Activated T-cell treated with anti-CD3 and anti-CD28 coated beads, Interleukin-2, amount 50 U/mL, for 4 hours (primary cell): ENCODE data around the gene KCNJ13. TPM values are rescaled to one million over a fixed set of nuclear protein-coding genes. Genes with fewer than 3 reads are reported as not detected.

Source experiments
- ATAC-seq, 2 donors: fragments of 200-7000 bp; cut with Tn5 transposase; one replicate each; pipeline ENCODE4 v1.10.0; 2021
- DNase-seq: peaks from one replicate; pipeline ENCODE4 v3.0.0-alpha.2; 2020
- H3K27me3 Mint-ChIP-seq: one replicate; pipeline ENCODE4 v1.8.0; 2021; ENCODE audit warnings: low read depth, mixed read lengths
- H3K36me3 Mint-ChIP-seq: one replicate; pipeline ENCODE4 v1.8.0; 2022; ENCODE audit warnings: mixed read lengths; ENCODE audit not compliant: insufficient read depth
- H3K4me1 Mint-ChIP-seq: one replicate; pipeline ENCODE4 v1.8.0; 2021; ENCODE audit warnings: low read depth, mixed read lengths
- H3K4me3 Mint-ChIP-seq: one replicate; pipeline ENCODE4 v1.8.0; 2021; ENCODE audit warnings: mild to moderate bottlenecking, moderate library complexity, mixed read lengths
- H3K9me3 Mint-ChIP-seq: one replicate; pipeline ENCODE4 v1.8.0; 2021; ENCODE audit warnings: mixed read lengths
- total RNA-seq, 3 donors: library from RNA; stranded (reverse); gene quantifications; one replicate each; pipeline ENCODE4 v1.2.1, GENCODE V29; 2021

The KCNJ13 gene
- total RNA-seq, 3 donors from 2014 or later, result not detected

GRCh38 chr2:232783278-232783677 is 6.9 kb upstream of the KCNJ13 start:
- no peak for DNase-seq
- peaks cover 5% of the 10 kb centered on the region for H3K4me1 Mint-ChIP-seq
- H3K4me3 Mint-ChIP-seq, result no peak overlapping the region
- ATAC-seq, result no peak
- H3K27me3 Mint-ChIP-seq, result no peaks in the 10 kb centered on the region
- no peaks in the 10 kb centered on the region for H3K9me3 Mint-ChIP-seq
- peaks cover 24% of the 10 kb centered on the region for H3K36me3 Mint-ChIP-seq

DNA sequence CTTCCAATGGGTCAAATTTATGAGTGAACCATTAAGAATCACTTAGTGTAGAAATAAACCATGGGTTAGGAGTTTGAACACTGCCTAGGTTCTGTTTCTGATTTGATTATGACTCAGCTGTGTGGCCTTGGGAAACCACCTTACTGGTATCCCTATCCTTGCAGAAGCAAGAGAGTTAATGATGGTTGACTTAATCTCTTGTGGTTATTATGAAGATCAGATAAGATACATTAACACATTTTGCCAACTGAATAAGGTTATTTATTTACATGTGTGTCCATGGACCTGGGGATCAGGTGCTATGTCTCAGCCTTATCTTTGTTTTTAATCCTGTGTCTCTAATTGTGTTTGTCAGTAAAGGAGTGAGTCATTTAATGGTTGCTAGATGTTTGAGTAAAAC is 5.4 kb upstream of the KCNJ13 start:
- no peaks in the 10 kb centered on the region for H3K27me3 Mint-ChIP-seq
- no peak overlapping the region for H3K4me3 Mint-ChIP-seq
- no peaks in the 10 kb centered on the region for H3K9me3 Mint-ChIP-seq
- peaks cover 11% of the 10 kb centered on the region for H3K36me3 Mint-ChIP-seq
- ATAC-seq (peak; percentile 99 to 100), DNase-seq (no peak)
- peaks cover 5% of the 10 kb centered on the region for H3K4me1 Mint-ChIP-seq

- no peaks in the 10 kb centered on the region for H3K27me3 Mint-ChIP-seq
- ATAC-seq, result no peak
Observed at GRCh38 chr2:232779934-232780333, 3.6 kb upstream of the KCNJ13 start.

GRCh38 chr2:232779465-232779864 is 3.1 kb upstream of the KCNJ13 start:
- DNase-seq, result no peak
- Mint-ChIP-seq H3K9me3 (no peaks in the 10 kb centered on the region), H3K4me1 (peaks cover 7% of the 10 kb centered on the region), H3K4me3 (no peak overlapping the region), H3K27me3 (no peaks in the 10 kb centered on the region), H3K36me3 (peaks cover 12% of the 10 kb centered on the region)
- no peak for ATAC-seq

More at GRCh38 chr2:232779934-232780333, 3.6 kb upstream of the KCNJ13 start:
- no peak for DNase-seq
- Mint-ChIP-seq H3K4me1 (peaks cover 7% of the 10 kb centered on the region), H3K36me3 (peaks cover 14% of the 10 kb centered on the region), H3K9me3 (no peaks in the 10 kb centered on the region), H3K4me3 (no peak overlapping the region)

GRCh38 chr2:232777276-232777675 is 911 bp upstream of the KCNJ13 start:
- DNase-seq (no peak), ATAC-seq (no peak)
- no peaks in the 10 kb centered on the region for H3K27me3 Mint-ChIP-seq
- H3K36me3 Mint-ChIP-seq, result peaks cover 15% of the 10 kb centered on the region
- no peak overlapping the region for H3K4me3 Mint-ChIP-seq
- H3K4me1 Mint-ChIP-seq, result peaks cover 19% of the 10 kb centered on the region
- H3K9me3 Mint-ChIP-seq, result no peaks in the 10 kb centered on the region

DNA sequence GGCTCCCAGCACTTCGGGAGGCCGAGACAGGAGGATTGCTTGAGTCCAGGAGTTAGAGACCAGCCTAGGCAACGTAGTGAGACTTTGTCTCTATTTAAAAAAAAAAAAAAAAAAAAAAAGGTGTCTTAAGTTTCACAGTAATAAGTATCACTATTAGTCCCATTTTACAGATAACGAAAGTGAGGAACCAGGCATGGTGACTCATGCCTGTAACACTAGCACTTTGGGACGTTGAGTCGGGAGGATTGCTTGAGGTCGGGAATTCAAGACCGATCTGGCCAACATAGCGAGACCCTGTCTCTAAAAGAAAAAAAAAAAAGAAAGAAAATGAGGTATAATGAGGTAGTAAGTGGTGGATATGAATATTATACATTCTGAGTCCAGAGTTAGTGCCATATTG is 2.5 kb downstream of the KCNJ13 start:
- H3K36me3 Mint-ChIP-seq, result peaks cover 23% of the 10 kb centered on the region

GRCh38 chr2:232772531-232772930 is 3.8 kb downstream of the KCNJ13 start:
- ATAC-seq (peak in 1 of 2 donors; percentile 21), DNase-seq (no peak)
- H3K36me3 Mint-ChIP-seq, result peaks cover 31% of the 10 kb centered on the region
- no peak overlapping the region for H3K4me3 Mint-ChIP-seq
- no peaks in the 10 kb centered on the region for H3K27me3 Mint-ChIP-seq
- H3K9me3 Mint-ChIP-seq, result no peaks in the 10 kb centered on the region
- H3K4me1 Mint-ChIP-seq, result peaks cover 29% of the 10 kb centered on the region

More for the DNA sequence above, 2.5 kb downstream of the KCNJ13 start:
- Mint-ChIP-seq H3K27me3 (no peaks in the 10 kb centered on the region), H3K4me3 (no peak overlapping the region), H3K9me3 (no peaks in the 10 kb centered on the region), H3K4me1 (peaks cover 27% of the 10 kb centered on the region)
- no peak for ATAC-seq
- no peak for DNase-seq

DNA sequence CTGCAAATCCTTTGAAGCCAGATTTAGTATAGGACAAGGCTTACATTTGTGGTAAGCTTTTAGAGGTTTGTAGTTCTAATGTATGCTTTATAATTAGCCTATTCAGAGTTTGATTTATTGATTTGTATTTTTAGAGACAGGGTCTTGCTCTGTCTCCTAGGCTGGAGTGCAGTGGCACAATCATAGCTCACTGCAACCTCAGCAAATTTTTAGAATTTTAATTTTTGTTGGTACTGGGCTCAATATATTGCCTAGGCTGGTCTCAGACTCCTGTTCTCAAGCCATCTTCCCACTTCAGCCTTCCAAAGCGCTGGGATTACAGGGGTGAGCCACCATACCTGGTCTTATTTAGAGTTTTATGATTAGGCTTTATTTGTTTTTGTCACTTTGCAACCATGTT is 4.5 kb downstream of the KCNJ13 start:
- ATAC-seq, result no peak
- H3K36me3 Mint-ChIP-seq, result peaks cover 31% of the 10 kb centered on the region

DNA sequence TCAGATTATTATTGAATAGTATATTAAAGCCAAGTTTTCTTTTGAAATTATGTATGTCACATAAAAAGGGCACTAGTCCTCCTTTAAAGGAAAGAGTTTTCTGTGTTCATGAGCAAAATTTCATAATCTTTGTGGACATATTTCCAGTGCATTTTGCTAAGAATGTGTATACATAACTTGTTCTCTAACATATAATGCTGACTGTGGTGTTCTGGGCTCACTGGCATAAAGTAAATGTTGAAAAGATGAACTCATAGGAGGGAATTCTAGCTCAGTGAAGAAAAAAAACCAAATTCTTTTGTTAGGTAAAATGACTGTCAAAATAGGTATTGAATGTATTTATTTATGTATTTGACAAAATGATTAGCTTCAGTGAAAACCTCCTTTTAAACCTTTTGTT is 6.2 kb downstream of the KCNJ13 start:
- Mint-ChIP-seq H3K27me3 (no peaks in the 10 kb centered on the region), H3K4me1 (peaks cover 30% of the 10 kb centered on the region), H3K4me3 (no peak overlapping the region), H3K36me3 (peaks cover 34% of the 10 kb centered on the region), H3K9me3 (no peaks in the 10 kb centered on the region)
- DNase-seq (no peak), ATAC-seq (no peak)

More for the DNA sequence above, 4.5 kb downstream of the KCNJ13 start:
- Mint-ChIP-seq H3K4me3 (no peak overlapping the region), H3K4me1 (peaks cover 29% of the 10 kb centered on the region), H3K27me3 (no peaks in the 10 kb centered on the region), H3K9me3 (no peaks in the 10 kb centered on the region)
- DNase-seq, result no peak

GRCh38 chr2:232767866-232768265 is 8.5 kb downstream of the KCNJ13 start:
- DNase-seq, result no peak
- no peak overlapping the region for H3K4me3 Mint-ChIP-seq
- H3K27me3 Mint-ChIP-seq, result no peaks in the 10 kb centered on the region
- peaks cover 33% of the 10 kb centered on the region for H3K36me3 Mint-ChIP-seq
- no peaks in the 10 kb centered on the region for H3K9me3 Mint-ChIP-seq
- peaks cover 24% of the 10 kb centered on the region for H3K4me1 Mint-ChIP-seq
- ATAC-seq, result no peak

- H3K9me3 Mint-ChIP-seq, result no peaks in the 10 kb centered on the region
- no peak overlapping the region for H3K4me3 Mint-ChIP-seq
- ATAC-seq (no peak), DNase-seq (peak; percentile 21)
- no peaks in the 10 kb centered on the region for H3K27me3 Mint-ChIP-seq
- H3K4me1 Mint-ChIP-seq, result peaks cover 16% of the 10 kb centered on the region
- H3K36me3 Mint-ChIP-seq, result peaks cover 32% of the 10 kb centered on the region
Observed at GRCh38 chr2:232761301-232761907, 15.0 kb downstream of the KCNJ13 start.

DNA sequence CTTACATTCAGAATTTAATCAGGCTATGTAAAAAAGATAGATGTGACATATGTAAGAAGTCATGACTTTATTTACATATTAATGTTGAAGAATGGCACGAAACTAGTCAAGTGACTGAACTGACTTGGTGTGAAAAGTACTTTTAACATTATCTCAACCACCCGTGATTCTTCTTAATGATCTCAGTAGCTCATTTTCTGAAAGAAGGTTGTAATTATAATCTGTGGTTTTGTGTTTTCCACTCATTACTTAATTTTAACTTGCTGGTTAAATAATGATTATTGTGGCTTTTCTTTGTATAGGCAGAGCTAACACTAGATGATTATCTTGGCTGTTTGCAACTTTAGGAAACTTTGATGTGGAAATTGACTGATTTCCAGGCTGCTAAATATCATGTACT is 18.5 kb downstream of the KCNJ13 start:
- Mint-ChIP-seq H3K4me1 (peaks cover 16% of the 10 kb centered on the region), H3K9me3 (no peaks in the 10 kb centered on the region), H3K27me3 (no peaks in the 10 kb centered on the region), H3K4me3 (no peak overlapping the region), H3K36me3 (peaks cover 30% of the 10 kb centered on the region)
- no peak for DNase-seq
- peak; percentile 55 to 58 for ATAC-seq

- Mint-ChIP-seq H3K27me3 (no peaks in the 10 kb centered on the region), H3K9me3 (no peaks in the 10 kb centered on the region), H3K4me1 (peaks cover 3% of the 10 kb centered on the region), H3K36me3 (peaks cover 20% of the 10 kb centered on the region), H3K4me3 (no peak overlapping the region)
- no peak for ATAC-seq
- no peak for DNase-seq
Observed at GRCh38 chr2:232750135-232750671, 26.2 kb downstream of the KCNJ13 start.

DNA sequence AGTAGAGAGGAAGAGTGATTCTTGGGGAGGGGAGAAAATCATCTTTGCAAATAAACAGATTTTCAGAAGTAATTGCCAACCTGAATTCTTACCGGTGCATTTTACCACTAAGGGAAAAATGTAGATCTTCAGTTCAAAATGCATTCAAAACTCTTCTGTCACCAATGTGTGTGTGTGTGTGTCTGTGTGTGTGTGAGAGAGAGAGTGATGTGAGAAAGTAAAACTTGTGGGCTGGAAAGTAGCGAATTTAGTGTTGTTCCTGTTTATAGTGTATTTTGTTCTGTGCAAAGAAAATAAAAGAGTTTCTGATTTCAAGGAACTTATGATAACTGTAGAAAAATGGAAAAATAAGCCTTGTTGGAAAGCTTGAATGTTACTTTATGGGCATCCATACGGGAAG is 27.0 kb downstream of the KCNJ13 start:
- Mint-ChIP-seq H3K36me3 (peaks cover 20% of the 10 kb centered on the region), H3K9me3 (no peaks in the 10 kb centered on the region), H3K4me1 (peaks cover 3% of the 10 kb centered on the region), H3K4me3 (no peak overlapping the region), H3K27me3 (no peaks in the 10 kb centered on the region)
- DNase-seq, result no peak
- ATAC-seq, result no peak

DNA sequence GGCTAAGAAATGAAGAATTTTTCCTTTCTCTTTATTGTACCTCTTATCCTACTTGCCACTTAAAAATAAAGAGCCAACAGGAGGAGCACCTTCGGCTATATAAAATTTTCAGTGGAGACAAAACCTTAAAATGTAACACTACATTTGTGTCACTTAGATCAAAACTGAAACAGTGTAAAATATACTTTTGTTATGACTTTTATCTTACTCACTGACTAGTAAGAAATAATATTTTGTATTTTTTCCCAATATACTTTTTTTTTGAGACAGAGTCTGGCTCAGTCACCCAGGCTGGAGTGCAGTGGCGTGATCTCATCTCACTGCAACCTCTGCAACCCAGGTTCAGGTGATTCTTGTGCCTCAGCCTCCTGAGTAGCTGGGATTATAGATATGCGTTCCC is 28.3 kb downstream of the KCNJ13 start:
- no peak for DNase-seq

More for the DNA sequence above, 28.3 kb downstream of the KCNJ13 start:
- Mint-ChIP-seq H3K36me3 (peaks cover 18% of the 10 kb centered on the region), H3K9me3 (no peaks in the 10 kb centered on the region), H3K27me3 (no peaks in the 10 kb centered on the region), H3K4me1 (peaks cover 3% of the 10 kb centered on the region), H3K4me3 (no peak overlapping the region)
- ATAC-seq, result no peak
